DND-41 (cell line): Measurements from ENCODE around the gene WDR83.

ENCODE experiments used
- ATAC-seq: fragments of 200-7000 bp; cut with Tn5 transposase; 3 replicates; pipeline ENCODE4 v1.9.1; 2021; ENCODE audit warnings: low read depth; ENCODE audit not compliant: insufficient read depth
- DNase-seq: peaks from one replicate; pipeline ENCODE4 v3.0.0-alpha.2; 2020
- H2AFZ ChIP-seq: 2 replicates; pipeline ENCODE4 v1.6.0; 2012; ENCODE audit warnings: low read depth, low read length
- H3K27ac ChIP-seq: 2 replicates; pipeline ENCODE4 v1.5.1; 2012; ENCODE audit warnings: low read length, inconsistent platforms
- H3K27me3 ChIP-seq: fragments of 200-600 bp; sonication (generic); 2 replicates; pipeline ENCODE4 v1.6.0; 2012; ENCODE audit warnings: low read length, mild to moderate bottlenecking, inconsistent platforms; ENCODE audit not compliant: insufficient read depth, poor library complexity
- H3K36me3 ChIP-seq: 2 replicates; pipeline ENCODE4 v1.5.1; 2012; ENCODE audit warnings: low read length, inconsistent platforms; ENCODE audit not compliant: insufficient read depth
- H3K4me1 ChIP-seq: 2 replicates; pipeline ENCODE4 v1.5.1; 2012; ENCODE audit warnings: mild to moderate bottlenecking, low read length; ENCODE audit not compliant: insufficient read depth
- H3K4me2 ChIP-seq: 2 replicates; pipeline ENCODE4 v1.6.0; 2012; ENCODE audit warnings: mild to moderate bottlenecking, moderate library complexity, low read length, inconsistent platforms; ENCODE audit not compliant: insufficient read depth
- H3K4me3 ChIP-seq, 2 experiments: fragments of 200-600 bp in 1 of 2; shearing (Covaris generic) in 1 of 2; 2 replicates each; pipeline ENCODE4 v1.5.1; 2012 to 2016; ENCODE audit warnings: inconsistent platforms in 2 of 2, low read length in 2 of 2, mild to moderate bottlenecking in 2 of 2, low read depth in 1 of 2, moderate library complexity in 1 of 2
- H3K79me2 ChIP-seq: 2 replicates; pipeline ENCODE4 v1.6.0; 2012; ENCODE audit warnings: low read length, inconsistent platforms; ENCODE audit not compliant: insufficient read depth
- H3K9ac ChIP-seq: 2 replicates; pipeline ENCODE4 v1.6.0; 2012; ENCODE audit warnings: low read depth, mild to moderate bottlenecking, inconsistent platforms, low read length, moderate library complexity
- H3K9me3 ChIP-seq: 2 replicates; pipeline ENCODE4 v1.5.1; 2012; ENCODE audit warnings: low read length, moderate library complexity, mild to moderate bottlenecking, inconsistent platforms; ENCODE audit not compliant: insufficient read depth, severe bottlenecking
- H4K20me1 ChIP-seq: 2 replicates; pipeline ENCODE4 v1.6.0; 2012; ENCODE audit warnings: low read length; ENCODE audit not compliant: insufficient read depth
- EZH2 ChIP-seq: IDR thresholded peaks from 3 replicates; pipeline ENCODE4 v1.6.1; 2012; ENCODE audit warnings: borderline replicate concordance, low read depth, mild to moderate bottlenecking, moderate library complexity, low read length, inconsistent platforms; ENCODE audit not compliant: severe bottlenecking
- TF ChIP-seq, protein P1 (sequence below): IDR thresholded peaks from 2 replicates; pipeline ENCODE4 v1.5.1; 2012; ENCODE audit warnings: borderline replicate concordance, low read length, moderate library complexity, mild to moderate bottlenecking; ENCODE audit not compliant: poor library complexity, severe bottlenecking; ENCODE audit errors: extremely low read depth

WDR83 gene

DNA sequence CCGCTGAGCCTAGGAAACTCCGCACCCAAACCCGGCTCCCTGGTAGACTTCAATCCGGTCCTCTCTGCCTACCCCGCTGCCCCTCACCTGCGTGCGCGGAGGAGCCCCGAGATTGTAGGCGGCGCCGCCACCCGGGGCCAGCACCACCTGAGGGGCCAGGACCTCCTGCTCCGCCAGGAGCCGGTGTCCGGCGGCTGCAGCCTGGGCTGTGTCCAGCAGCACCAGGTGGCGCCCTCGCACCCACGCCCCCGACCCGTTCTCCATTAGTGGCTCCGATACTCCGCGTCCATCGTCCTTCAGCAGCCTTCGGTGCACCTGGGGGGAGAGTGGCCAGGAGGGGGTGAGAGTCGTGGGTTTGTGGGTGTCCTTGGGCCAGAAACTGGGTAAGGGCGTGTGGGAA lies 18.5 kb upstream of the WDR83 start:
- Histone ChIP-seq H3K4me1 (no peaks in the 10 kb centered on the region), H3K9me3 (no peaks in the 10 kb centered on the region), H3K4me3 (no peak overlapping the region), H2AFZ (no peak overlapping the region), H3K27ac (no peak overlapping the region), H3K79me2 (no peaks in the 10 kb centered on the region), H3K36me3 (no peaks in the 10 kb centered on the region), H3K4me2 (no peak overlapping the region), H4K20me1 (no peaks in the 10 kb centered on the region), H3K9ac (no peak overlapping the region), H3K27me3 (no peaks in the 10 kb centered on the region)
- ATAC-seq (no peak), DNase-seq (no peak)
- TF ChIP-seq, protein P1, sequence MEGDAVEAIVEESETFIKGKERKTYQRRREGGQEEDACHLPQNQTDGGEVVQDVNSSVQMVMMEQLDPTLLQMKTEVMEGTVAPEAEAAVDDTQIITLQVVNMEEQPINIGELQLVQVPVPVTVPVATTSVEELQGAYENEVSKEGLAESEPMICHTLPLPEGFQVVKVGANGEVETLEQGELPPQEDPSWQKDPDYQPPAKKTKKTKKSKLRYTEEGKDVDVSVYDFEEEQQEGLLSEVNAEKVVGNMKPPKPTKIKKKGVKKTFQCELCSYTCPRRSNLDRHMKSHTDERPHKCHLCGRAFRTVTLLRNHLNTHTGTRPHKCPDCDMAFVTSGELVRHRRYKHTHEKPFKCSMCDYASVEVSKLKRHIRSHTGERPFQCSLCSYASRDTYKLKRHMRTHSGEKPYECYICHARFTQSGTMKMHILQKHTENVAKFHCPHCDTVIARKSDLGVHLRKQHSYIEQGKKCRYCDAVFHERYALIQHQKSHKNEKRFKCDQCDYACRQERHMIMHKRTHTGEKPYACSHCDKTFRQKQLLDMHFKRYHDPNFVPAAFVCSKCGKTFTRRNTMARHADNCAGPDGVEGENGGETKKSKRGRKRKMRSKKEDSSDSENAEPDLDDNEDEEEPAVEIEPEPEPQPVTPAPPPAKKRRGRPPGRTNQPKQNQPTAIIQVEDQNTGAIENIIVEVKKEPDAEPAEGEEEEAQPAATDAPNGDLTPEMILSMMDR, result no peak

DNA sequence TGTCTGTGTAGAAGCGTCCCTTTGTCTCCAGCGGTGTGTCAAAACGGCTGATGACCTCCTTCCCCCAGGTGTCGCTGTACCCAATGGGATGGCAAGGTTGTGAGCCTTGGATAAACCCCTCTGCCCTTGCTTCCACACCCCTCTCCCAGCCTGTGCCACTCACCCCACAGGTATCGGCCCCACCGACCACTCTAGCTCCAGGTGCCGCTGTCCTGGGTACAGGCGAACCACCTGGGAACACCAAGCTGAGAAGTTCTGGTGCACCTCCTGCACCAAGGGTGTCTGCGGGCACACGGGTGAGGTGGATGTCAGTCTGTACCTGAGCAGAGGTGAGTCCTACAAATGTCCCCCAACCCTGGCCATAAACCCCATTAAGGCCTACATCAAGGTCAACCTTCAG lies 16.7 kb upstream of the WDR83 start:
- Histone ChIP-seq H3K36me3 (peaks cover 4% of the 10 kb centered on the region; the same call in 1 of the 2 replicates), H3K9me3 (no peaks in the 10 kb centered on the region), H4K20me1 (no peaks in the 10 kb centered on the region), H3K9ac (no peak overlapping the region), H3K27me3 (no peaks in the 10 kb centered on the region), H3K79me2 (no peaks in the 10 kb centered on the region), H3K4me3 (no peak overlapping the region), H3K4me2 (no peak overlapping the region), H3K4me1 (no peaks in the 10 kb centered on the region), H3K27ac (no peak overlapping the region), H2AFZ (no peak overlapping the region)
- no peak for TF ChIP-seq EZH2
- TF ChIP-seq, protein P1, result no peak
- DNase-seq (no peak), ATAC-seq (no peak)

DNA sequence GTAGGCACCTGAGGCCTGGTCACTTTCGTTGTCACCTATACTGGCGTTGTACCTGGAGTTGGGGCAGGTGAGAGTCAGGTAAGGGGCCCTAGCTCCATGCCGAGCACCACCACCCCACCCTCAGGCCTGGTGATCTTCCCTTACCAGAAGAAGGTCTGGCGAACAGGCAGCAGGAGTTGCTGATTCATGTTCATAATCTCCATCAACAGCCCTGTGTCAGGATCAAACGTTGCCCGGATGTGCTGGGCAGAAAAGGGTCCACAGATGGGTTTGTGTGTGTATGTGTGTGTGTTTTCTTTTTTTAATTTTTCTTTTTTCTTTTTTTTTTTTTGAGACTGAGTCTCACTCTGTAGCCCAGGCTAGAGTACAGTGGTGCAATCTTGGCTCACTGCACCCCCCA lies 14.4 kb upstream of the WDR83 start:
- no peaks in the 10 kb centered on the region; the same call in 1 of the 2 replicates for H4K20me1 ChIP-seq
- H3K9ac ChIP-seq, result no peak overlapping the region
- TF ChIP-seq EZH2, result no peak
- TF ChIP-seq, protein P1, result no peak
- no peak overlapping the region for H3K4me2 ChIP-seq
- H3K9me3 ChIP-seq, result no peaks in the 10 kb centered on the region
- H3K36me3 ChIP-seq, result peaks cover 25% of the 10 kb centered on the region
- no peak overlapping the region for H3K4me3 ChIP-seq
- no peaks in the 10 kb centered on the region for H3K27me3 ChIP-seq
- H3K4me1 ChIP-seq, result no peaks in the 10 kb centered on the region
- ATAC-seq, result no peak
- H3K79me2 ChIP-seq, result no peaks in the 10 kb centered on the region
- no peak overlapping the region for H2AFZ ChIP-seq
- H3K27ac ChIP-seq, result no peak overlapping the region
- no peak for DNase-seq

DNA sequence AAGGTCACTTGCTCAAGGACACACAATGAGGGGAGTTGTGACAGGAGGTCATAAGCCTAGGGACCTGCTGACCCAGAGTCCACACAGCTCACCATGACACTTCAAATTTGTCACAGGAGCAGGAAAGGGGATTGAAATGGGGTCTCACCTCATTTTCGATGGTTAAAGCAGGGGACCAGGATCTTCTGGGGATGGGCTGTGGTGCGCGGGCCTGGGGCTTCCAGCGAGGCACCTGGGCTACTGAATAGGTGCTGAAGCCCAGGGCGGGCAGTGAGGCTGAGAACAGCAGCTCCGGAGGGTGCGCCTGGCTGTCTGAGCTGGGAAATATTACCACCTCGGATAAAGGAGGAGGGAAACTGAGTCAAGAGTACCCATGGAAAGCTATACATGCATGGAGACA lies 11.1 kb upstream of the WDR83 start:
- TF ChIP-seq EZH2, result no peak
- TF ChIP-seq, protein P1, result no peak
- no peak overlapping the region for H3K9ac ChIP-seq
- H3K79me2 ChIP-seq, result no peaks in the 10 kb centered on the region
- H2AFZ ChIP-seq, result no peak overlapping the region
- no peaks in the 10 kb centered on the region for H3K4me1 ChIP-seq
- DNase-seq, result no peak
- no peak overlapping the region for H3K4me3 ChIP-seq
- no peaks in the 10 kb centered on the region for H3K9me3 ChIP-seq
- H3K4me2 ChIP-seq, result no peak overlapping the region
- peaks cover 37% of the 10 kb centered on the region for H3K36me3 ChIP-seq
- H3K27ac ChIP-seq, result no peak overlapping the region
- no peaks in the 10 kb centered on the region for H3K27me3 ChIP-seq
- H4K20me1 ChIP-seq, result no peaks in the 10 kb centered on the region; the same call in 1 of the 2 replicates
- no peak for ATAC-seq
